ENCODE results near the gene PDZD2.
"Not testable (repeated sequence)": the region's sequence is repeated elsewhere in the genome, so short reads cannot be mapped to it uniquely, and the experiment has no call there.

The PDZD2 gene

DNA sequence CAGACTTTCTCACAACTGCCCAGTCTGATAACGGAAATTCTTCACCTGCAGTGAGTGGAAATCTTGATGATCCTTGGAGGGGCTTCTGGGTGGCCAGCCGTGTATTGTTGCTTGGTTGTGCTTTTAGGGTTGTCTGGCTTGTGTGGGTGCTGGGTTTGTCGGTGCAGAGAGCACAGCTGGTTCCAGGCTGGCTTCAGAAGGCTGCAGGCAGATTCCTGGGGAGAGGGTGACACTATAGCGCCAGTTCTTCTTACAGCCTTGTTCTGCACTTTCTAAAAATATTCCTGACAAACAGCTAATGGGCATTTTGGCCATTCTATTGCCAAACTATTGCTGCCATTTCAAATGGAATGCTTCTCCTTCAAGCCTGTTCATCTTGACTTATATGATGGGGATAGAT, 99.3 kb downstream of the PDZD2 start:
- DNase-seq, result no peak

DNA sequence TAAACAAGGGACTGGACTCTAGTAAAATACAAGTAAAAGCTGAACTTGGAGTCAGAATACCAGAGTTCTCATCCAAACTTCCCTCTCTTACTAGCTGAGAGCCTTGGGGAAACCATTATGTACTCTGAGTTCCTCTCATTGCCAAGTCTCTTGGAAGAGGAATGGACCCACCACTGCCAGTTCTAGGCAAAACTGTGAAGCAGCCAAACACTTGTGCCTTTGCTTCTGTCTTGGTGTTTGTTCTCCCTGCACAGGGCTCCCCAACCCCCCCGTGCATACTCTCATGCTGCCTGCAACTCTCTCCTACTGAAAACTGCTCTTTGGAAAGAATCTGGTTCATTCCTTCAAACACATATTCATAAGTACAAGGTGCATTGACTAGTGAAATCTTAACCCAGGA, 102.6 kb downstream of the PDZD2 start:
- DNase-seq, result no peak

DNA sequence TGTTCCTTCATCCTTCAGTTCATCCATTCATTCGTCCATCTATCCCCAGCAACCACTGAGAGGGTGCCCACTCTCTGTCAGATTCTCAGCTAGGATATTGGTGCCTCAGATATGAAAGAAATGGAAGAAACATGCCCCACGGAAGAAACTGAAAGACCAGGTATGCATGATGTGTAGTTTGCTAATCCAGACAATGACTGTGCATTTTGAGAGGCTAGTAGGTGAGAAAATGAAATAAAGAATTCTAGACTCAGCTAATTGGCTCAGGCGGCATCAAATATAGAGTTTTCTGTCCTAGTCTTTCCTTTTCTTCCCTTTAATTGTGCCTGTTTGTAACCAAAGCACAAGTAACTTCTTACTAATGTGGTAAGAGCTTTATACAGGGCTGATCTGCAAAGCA, 104.7 kb downstream of the PDZD2 start:
- no peak for DNase-seq

DNA sequence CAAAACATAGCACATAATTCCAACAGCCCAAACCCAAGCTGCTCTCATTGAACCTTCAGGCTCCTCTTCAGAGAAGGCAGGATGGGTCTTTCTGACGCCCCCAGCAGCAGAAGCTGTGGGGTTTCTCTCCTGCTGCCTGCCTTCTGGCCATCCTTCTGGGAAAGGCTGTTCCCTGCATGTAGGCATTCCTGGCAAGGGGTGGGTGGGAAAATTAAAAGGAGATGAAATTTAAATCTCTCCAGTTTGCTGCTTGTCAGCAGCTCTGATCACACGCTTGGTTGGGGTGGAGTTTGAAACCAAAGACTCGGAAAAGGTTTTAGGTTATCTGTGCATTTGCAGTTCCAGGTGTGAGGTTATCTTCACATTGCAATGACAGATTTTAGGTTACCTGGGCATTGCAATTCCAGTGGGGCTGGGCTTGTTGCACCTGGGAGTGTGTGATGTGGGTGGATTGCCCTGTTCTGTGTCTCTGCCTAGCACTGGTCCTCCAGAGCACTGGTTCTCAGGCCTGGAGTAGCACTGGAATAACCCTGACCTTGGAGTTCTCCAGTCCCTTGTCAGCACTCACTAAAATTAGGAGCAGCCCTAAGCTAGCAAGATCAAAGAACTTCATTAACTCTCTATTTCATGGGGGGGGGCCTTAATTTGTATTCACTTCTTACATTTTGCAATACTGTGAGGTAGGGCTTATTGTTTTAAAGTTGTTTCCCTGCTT, 109.7 kb downstream of the PDZD2 start:
- DNase-seq, result no peak

DNA sequence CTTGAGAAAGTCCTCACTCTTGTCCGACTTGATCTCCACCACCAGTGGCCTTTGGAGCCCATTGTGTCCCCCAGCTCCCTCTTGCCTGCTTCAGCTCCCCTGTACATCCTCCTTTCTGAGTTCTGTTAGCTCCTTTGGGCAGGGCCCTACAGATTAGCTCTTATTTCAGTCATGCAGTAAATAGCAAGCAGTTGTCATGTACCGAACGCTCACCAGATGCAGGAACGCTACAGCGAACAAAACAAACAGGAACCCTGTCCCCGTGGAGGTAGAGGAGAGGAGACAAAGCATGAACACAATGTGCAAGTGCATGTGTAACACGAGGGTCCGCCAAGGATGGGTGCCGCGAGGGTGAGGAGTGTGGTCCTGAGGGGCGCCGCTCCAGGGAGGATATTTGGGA, 111.3 kb downstream of the PDZD2 start:
- no peak for DNase-seq

DNA sequence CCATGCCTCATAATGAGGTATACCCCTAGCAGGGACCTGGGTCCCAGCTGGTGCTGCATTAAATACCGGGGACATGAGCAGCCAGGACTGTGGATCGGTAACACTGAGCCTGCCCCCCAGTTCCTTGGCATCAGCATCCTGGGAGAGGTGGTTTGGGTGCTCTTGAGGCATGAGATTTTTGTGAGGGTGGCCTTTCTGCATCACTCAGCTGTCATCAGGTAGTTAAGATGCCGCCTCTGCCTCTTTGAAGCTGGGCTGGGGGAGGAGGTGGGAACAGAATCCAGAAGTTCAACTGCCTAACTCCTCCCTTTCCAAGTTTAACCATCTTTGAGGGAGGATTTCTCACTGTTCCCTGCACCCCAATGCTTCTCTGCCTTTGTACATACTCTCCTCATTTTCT, 112.7 kb downstream of the PDZD2 start:
- DNase-seq, result no peak

DNA sequence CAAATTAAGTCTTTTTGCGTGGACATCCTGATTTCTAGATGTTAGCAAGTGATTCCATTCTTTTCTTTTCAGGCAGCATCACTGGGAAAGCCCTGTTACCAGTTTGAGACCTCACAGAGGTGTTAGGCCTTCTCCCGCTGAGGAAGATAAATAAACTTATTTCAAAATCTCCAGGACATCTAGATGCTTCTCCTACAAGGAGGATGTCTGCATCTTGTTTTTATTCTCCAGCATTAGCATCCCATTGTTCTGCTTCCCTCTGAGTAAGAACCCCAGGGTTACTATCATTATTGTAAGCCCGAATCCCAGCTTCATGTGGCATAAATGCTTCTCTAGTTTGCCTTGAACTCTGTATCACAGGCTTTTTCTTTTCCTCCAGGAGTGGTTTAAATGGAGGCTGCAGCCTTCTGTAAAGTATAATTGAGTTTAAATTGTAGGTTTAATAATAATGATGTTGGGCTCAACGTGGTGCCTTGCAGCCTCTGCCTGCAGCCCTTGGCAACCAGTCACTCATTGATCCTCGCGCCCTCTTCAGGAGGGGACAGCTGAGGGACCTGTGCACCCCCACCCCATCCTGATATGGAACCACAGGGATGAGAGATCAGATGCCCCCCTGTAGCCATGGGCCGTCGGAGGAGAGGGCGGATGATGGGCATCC, 114.9 kb downstream of the PDZD2 start:
- no peak for DNase-seq

DNA sequence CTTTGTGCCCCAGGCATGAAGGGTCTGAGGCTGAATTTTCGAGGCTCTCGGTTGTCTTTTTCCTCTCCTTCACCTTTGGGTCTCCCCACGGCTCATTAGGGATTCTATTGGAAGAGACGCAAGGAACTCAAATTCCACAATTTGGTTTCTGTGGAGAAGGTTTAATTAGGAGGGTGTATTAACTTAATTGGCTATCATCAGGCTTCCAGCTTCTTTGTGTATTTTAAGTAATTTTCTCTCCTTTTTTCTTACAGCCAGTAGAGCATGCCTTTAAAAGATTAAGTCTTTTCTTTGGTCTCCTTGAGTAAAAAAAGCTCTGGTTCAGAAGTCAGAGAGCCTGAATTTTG, 115.4 kb downstream of the PDZD2 start:
- DNase-seq, result no peak

DNA sequence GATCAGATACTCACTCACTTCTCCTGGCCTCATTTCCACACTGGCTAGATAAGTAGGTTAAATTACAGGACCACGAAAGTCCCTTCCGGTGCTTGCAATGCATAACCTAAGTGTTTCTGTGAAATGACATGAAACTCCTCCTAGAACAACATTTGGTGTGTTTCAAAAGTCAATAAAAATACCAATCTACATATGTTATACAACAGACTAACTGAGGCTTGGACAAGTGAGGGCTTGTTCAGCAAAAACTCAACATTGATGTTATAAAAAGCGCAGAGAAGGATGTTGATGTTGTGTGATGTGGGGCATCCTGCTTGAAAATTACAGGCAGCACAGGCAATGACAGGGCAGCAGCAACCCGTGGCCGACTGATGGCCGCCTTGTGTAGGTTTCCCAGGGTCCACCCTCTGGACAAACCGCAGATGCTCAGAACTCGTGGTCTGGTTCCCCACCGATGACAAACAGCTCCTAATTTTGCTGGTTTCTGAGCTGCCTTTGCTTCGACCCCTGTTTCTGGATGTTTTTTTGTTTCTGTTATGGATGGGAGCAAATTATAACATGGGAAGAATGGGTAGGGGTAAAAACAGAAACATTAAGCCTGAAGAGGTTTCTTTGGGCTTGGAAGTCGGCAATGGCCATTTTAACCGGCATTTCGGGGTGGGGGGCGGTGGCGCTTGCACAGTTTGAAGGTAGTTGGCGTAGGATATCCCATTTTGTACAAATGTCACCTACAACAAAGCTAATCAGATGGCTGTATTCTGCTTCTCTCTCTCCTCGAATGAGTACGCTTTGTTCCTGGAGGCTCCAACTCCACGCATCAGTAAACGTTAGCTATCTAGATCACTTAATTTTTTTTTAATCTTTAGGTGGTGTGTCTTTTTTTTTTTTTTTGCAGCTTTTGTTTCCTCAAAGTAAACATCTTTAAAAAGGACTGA, 116.1 kb downstream of the PDZD2 start:
- no peak for DNase-seq

DNA sequence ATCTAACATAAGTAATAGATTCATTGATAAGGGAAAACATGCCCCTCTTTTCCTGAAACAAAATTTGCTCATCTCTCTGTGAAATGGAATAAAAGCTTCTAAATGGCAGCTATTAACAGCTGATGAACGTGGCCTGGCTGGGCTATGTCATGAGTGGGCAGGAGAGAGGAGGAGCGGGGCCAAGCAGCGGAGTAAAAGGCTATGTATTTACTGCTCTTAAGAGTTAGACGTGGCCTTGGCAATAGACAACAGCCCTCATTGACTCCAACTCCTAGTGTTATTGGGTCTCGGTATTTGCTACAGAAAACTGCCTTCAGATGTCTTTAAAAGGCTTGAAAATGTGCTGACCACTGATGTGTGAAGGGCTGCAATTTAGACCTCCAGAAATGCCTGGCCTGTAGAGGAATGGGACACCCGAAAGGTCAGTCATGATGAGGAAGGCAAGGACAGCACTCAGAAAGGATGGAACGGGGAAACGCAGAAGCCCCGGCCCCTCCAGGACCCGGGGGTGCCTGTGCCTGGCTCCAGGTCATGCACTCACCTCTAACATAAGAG, 116.8 kb downstream of the PDZD2 start:
- DNase-seq, result no peak

DNA sequence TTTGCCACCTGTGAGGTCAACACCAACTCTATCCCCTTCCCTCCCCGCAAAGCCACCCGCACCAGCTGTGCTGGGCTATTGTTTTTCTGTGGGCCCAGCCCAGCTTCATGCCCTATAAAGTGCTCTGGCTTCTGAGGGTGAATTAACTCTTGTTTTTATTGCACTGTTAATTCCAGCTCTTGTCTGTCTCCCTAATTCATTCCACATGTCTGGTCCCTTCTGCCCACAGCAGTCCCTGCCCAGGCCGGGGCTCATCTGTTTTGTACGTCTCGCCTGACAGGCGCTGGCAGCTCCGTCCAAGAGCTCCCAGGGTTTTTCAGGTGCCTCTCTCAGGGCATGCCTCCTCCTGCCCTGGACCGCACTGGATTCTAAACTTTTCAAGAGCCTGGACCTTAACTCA, 118.9 kb downstream of the PDZD2 start:
- DNase-seq, result no peak

DNA sequence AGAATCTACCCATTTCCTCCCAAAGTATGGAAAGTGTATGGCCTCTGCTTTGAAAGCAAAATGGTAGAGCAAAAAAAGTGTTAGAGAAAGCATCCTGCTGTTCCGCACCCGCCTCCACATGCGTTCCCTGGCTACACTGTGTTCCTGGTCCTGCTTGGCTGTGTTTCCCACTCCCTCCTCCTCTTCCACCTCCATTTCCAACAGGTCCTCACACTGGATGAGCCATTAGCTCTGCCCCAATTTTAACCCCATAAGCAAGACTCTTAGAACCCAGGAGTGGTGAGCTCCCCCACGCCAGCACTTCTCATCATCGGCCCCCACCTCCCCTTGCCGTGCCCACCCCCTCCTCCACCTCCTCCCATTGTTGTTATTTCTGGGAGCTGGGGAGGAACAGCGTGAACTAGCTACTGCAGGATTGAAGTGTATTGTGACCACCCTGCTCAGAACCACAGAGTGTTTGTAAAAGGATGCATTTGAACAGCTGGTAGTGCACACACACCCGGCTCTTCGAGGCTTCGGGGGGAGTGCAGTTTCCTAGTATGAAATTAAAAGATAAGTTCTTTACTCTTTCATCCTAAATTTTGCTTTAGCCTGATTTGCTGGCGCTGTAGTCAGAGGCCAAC, 120.0 kb downstream of the PDZD2 start:
- DNase-seq, result no peak

DNA sequence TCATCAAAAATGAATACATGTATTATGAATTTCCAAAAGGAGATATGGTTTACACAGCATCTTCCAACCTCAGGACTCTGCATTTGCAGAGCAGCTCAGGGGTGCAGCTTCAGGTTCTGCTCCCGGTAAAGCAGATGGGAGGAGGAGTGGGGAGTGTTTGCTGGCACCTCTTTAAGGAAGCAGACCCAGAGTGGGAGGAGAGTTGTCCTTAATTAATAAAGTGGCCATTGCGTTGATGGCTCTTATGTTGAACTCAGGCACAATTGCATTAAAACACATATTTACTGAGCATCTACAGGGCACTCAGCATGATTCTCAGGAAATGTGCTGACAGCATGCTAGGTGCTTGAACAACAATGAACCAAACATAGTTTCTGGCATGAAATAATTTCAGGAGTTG, 121.0 kb downstream of the PDZD2 start:
- no peak for DNase-seq

DNA sequence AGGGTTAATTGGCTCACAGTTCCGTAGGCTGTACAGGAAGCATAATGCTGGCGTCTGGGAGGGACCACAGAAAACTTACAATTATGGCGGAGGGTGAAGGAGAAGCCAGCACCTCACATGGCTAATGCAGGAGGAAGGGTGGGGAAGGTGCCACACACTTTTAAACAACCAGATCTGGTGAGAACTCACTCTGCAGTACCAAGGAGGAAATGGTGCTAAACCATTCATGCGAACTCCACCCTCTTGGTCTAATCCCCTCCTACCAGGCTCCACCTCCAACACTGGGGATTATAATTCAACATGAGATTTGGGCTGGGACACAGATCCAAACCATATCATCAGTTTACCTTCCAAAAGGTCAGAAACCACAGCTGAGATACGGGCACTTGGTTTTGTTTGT, 122.9 kb downstream of the PDZD2 start:
- DNase-seq, result no peak

DNA sequence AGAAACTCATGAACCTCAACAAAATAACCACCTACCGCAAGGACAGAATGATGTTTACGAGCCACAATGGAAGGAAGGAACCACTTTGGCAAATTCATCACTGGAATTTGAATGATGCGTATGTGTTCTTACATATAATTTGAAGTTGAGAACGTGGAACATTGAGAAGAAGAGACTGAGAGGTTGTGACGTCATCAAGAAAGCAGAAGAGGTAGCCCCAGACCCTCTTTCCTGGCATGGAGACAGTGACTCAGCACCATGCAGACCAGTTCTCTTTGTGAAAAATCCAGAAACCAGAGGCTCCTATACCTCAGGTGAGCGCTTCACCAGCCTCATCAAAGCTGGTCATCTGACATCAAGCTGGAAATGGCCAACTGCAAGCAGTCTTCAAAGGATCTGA, 124.5 kb downstream of the PDZD2 start:
- no peak for DNase-seq

DNA sequence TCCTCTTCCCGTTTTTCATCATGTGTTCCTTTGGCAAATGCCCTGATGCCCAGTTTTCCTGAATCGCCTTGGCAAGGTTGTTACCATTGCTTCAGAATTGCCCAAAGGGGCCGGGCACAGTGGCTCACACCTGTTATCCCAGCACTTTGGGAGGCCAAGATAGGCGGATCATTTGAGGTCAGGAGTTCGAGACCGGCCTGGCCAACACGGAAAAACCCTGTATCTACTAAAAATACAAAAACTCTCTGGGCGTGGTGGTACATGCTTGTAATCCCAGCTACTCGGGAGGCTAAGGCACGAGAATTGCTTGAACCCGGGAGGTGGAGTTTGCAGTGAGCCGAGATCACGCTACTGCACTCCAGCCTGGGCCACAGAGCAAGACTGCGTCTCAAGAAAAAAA, 125.8 kb downstream of the PDZD2 start:
- not testable (repeated sequence) for DNase-seq

DNA sequence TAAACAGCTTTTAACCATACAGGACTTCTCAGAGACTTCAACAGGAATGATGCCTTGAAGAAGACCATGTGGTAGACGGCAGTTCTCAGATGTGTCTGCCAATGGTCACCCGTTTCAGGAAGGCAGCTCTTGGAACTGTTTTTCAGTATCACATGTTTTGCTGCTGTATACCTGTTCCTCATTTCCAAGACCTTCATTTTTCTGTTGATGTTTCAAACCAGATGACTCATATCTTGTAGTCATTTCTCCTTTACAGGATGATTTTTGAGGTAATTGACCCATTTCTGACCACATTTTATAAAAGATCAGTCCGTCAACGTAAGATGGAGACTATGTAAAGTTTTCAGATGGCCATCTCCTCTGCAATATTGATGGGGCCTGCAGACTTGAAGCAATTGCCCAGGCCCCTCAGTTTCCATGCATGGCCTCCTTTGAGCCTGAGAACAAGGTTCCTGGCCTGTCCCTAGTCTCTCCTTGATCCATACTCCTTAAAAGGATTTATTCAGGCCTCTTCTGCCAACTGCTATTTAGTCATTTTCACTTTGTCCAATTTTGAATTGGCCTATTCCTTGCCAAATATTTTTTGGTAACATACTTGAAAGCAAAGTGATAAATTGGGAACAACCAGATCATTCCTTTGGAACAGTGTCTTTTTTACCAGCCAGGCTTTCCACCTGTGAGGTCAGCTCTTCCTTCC, 128.6 kb downstream of the PDZD2 start:
- no peak for DNase-seq

DNA sequence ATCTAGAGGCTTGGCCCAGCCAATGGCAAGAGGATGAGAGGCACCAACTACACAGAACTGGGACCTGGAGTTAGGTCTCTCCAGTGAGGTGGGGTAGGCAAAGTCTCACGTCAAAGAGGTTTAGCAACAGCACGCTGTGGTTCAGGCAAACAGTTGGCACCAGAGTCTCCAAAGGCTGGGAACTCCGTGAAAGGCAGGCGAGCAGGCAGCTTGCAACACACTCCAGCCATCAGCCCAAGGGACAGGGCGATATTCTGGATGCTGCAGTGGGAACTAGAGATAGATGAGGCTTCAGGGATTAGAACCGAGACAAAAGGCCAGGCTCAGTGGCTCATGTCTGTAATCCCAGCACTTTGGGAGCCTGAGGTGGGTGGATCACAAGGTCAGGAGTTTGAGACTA, 129.1 kb downstream of the PDZD2 start:
- no peak for DNase-seq

DNA sequence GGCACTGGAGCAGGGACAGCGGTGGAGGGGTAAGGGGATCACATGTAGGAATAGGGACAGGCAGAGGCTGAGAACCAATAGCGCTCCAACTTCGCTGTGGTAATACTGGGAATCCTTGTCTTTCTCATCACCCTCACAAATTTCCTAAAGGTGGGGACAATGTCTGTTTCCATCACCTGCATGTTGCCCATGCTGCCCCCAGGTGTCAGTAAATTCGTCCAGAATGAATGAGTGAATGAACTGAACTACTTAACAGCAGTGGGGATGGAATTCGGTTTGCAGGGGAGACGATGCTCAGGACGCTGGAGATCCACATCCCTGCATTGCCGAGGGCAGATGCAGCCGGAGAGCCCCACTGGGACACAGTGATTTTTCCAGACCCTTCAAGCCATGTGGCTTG, 129.9 kb downstream of the PDZD2 start:
- DNase-seq, result no peak

DNA sequence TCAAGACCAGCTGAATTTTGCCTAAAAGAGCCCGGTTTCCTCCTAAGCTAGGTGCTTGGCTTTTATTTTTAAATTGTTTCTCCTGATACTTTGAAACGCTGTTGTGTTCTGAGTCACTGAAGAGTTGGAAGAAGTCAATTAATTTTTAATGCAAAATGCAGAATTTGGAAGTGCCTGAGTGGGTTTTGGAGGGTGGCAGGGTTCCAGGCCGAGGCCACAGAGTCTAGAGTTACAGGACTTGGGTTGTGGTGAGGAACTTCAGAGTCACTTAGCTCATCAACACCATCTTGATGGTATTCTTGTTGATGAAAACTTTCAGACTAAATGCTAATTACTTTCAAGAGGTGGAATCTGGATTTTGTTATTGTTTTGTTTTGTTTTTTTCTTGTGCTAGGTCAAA, 130.6 kb downstream of the PDZD2 start:
- DNase-seq, result no peak

DNA sequence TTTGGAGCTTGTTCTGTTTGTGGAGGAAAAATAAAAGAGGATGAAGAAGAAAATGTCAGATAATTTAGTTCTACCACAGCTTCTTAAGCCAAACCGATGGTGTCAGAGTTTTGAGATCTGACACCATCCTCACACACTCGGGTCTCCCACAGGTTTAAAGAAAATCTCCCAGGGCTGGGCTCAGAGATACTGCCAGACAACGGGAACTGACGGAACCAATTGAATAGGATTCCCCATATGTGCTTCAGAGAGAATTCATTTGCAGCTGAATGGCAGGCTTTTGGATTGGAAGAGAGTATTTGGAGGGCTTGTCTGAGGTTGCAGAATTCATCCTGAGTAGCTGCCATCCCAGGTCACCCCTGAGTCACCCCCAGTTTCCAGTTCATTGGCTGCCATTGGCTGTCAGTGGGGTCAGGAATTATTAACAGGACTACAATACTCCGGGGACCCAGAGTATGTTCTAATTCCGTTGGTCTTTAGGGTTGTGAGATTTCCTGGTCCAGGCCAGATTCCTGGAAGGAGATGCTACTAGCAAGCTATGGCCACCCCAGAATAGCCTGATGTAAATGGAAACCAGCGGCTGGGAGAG, 131.3 kb downstream of the PDZD2 start:
- DNase-seq, result no peak

DNA sequence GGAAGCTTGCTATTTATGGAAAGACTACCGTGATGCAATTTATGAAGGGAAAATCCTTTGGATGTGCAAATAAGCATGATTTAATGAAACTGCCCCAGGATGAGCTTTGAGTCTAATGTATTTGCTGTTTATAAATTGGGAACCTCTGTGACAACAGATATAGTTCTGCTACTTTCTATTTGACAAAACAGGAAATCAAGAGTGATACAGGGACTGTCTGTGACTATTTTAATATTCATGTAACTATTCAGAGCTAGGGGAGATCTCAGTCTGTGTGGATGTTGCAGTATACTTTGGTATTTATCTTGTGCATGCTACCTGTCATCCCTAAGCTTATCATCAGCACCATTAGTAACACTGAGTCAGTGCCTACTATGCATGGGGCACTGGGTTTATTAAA, 132.1 kb downstream of the PDZD2 start:
- no peak for DNase-seq
